Epithelial cell of esophagus (primary cell): ENCODE results near the gene ST8SIA5.

Experiments
- DNase-seq: peaks from one replicate; pipeline ENCODE4 v3.0.0; 2010; ENCODE audit warnings: low read depth
- H3K4me3 ChIP-seq: 2 replicates; pipeline ENCODE4 v1.5.1; 2011; ENCODE audit warnings: mild to moderate bottlenecking, low read length, control low read depth
- TF ChIP-seq, protein P1 (sequence below): IDR thresholded peaks from 2 replicates; pipeline ENCODE4 v1.5.1; 2011; ENCODE audit warnings: low read depth, mild to moderate bottlenecking, low read length, control low read depth, inconsistent platforms; ENCODE audit not compliant: insufficient read depth; ENCODE audit errors: missing control alignments

ST8SIA5 gene

DNA sequence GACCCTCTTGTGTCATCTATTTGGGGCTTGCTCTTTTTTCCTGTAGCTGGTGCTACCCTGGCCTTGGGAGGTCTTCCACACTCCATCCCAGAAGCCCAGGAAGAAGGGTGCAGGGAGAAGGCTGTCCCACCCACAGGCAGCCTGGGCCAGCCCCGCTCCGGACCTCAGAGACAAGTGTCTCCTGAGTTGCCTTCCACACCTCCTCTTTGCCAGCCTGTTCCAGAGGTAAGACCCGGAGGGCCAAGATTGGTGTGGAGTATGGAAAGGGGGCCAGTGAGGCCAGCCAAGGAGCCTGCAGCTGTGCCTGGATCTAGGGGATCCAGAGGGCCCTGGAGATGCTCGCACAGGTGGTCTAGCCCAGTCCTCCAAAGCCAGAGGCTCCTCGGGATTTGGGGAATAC is 40.5 kb downstream of the ST8SIA5 start:
- DNase-seq = no peak
- TF ChIP-seq, protein P1, sequence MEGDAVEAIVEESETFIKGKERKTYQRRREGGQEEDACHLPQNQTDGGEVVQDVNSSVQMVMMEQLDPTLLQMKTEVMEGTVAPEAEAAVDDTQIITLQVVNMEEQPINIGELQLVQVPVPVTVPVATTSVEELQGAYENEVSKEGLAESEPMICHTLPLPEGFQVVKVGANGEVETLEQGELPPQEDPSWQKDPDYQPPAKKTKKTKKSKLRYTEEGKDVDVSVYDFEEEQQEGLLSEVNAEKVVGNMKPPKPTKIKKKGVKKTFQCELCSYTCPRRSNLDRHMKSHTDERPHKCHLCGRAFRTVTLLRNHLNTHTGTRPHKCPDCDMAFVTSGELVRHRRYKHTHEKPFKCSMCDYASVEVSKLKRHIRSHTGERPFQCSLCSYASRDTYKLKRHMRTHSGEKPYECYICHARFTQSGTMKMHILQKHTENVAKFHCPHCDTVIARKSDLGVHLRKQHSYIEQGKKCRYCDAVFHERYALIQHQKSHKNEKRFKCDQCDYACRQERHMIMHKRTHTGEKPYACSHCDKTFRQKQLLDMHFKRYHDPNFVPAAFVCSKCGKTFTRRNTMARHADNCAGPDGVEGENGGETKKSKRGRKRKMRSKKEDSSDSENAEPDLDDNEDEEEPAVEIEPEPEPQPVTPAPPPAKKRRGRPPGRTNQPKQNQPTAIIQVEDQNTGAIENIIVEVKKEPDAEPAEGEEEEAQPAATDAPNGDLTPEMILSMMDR = no peak
- no peak overlapping the region for H3K4me3 ChIP-seq

- TF ChIP-seq, protein P1 = no peak
- no peak for DNase-seq
- no peak overlapping the region for H3K4me3 ChIP-seq
Observed at GRCh38 chr18:46715062-46715461, 41.8 kb downstream of the ST8SIA5 start.

DNA sequence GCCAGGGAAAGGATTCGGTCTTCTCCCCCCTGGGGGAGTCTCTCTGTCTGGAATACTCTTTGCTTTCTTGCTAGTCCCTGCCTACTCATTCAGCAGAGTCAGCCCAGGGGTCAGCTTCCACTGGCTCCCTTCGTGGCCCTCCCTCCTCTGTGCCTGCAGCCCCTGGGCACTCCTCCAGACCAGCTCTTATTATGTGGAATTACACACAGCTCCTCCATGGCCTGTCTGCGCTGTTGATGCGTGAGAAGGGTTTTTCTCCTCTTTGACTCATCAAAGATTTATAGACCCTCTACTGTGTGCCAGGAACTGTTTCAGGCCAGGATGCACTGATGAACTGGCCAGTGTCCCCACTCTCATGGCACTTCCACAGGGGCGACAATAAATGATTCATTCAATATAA is 44.4 kb downstream of the ST8SIA5 start:
- no peak for DNase-seq
- no peak overlapping the region for H3K4me3 ChIP-seq
- TF ChIP-seq, protein P1 = no peak

- TF ChIP-seq, protein P1 = no peak
- H3K4me3 ChIP-seq = no peak overlapping the region
- DNase-seq = no peak
Observed at GRCh38 chr18:46711444-46711863, 45.4 kb downstream of the ST8SIA5 start.

DNA sequence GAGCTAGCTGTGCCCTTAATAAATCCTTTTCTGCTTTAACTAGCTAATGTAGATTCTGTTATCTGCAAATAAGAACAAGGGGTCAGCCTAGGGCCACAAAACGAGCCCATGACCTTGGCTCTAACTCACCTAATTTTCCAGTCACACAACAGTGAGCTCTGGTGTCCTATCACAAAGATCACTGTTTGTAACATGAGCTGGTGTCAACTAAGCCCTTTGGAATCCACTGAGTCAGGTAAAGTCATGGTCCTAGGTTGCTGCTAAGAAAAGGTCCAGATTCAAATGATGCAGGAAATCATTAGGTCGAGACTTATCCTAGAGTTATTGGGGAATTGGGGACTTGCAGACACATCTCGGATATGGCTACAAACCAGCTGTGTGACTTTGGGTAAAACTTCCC is 49.9 kb downstream of the ST8SIA5 start:
- peak; percentile 53 for DNase-seq
- H3K4me3 ChIP-seq = no peak overlapping the region
- TF ChIP-seq, protein P1 = no peak

DNA sequence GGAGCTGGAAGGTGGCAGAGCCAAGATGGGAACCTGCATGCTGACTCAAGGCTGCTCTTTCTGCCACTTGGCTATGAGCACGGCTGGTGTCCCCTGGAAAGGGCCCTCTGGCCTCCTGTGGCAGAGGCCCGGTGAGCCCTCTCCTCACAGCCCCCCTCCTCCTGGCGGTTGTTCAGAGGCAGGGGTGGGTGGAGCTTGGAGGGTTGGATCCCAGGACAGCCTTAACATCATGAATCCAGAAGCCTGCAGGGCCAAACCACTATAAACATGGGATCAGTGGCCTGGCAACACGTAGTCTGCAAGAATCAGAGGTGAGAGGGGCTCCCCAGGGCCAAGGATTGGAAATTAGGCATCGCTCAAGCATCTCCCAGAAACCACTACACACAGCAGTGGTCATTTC is 51.3 kb downstream of the ST8SIA5 start:
- H3K4me3 ChIP-seq = no peak overlapping the region
- TF ChIP-seq, protein P1 = no peak
- DNase-seq = no peak

DNA sequence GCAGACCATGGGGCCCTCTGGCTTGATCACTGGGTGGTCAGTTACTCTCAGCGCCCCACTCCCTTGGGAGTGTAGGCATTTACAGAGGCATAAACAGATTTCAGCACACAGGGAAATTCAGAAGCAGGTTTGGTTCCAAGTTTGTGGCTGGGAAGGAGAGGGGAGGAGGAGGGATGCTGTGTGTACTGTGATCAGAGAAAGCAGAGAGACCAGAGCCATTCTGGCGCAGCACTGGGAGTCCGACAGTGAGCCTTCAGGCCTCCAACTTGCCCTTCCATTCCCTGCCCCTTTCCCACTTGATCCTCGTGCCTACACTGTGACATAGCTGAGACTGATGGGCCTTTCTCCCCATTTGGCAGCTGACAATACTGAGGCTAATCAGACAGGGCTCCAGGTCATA is 52.0 kb downstream of the ST8SIA5 start:
- no peak overlapping the region for H3K4me3 ChIP-seq
- DNase-seq = no peak
- TF ChIP-seq, protein P1 = no peak
